ENCODE measurements around the gene ACHE.
"Not testable (repeated sequence)": the region's sequence is repeated elsewhere in the genome, so short reads cannot be mapped to it uniquely, and the experiment has no call there.

The ACHE gene

DNA sequence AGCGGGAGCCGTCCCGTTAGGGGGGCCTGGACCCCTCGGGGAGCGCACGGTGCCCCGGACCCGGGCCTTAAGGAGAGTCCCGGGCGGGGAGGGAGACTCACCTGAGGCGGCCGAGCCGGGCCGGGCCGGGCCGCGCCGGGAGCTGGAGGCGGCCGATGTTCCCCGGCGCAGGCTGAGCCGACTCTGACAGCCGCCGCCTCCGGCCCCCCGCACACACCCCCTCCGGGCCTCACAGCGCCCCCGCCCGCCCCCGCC, at the start of gene ACHE:
ACHE (minus strand) TSS at position 188 of the 255 bp plus-strand sequence. CDS start 1,656 bp downstream, outside the sequence.
- no peak for DNase-seq

DNA sequence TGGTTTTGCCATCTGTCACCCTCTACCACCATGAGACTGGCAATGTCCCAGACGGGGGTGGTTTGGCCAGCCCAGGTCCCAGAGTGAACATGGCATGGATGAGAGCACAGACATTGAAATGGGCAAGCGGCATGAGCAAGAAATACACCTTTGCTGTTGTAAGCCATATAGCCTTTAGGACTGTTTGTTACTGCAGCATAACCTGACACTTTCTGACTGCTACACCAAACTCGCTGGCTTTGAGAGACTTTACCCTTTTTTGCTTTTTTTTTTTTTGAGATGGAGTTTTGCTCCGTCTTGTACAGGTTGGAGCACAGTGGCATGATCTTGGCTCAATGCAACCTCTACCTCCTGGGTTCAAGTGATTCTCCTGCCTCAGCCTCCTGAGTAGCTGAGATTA, 48.5 kb upstream of the ACHE start:
- no peak for DNase-seq

DNA sequence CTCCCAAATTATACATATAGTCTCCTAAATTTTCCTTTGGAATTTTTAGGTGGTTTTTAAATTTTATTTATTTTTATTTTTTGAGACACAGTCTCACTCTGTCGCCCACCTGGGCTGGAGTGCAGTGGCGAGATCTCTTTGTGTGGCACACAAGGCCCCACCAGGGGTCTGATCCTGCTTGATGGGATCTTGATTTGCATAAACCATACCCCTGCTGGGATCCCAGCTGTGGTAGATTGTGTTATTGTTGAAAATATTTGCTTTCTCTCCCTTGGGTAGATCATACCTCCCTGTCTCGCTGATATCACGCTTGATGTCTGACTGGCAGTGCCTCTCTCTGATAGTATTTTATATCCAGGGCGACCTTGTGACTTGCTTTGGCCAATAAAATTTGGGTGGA, 48.0 kb upstream of the ACHE start:
- peak; percentile 97 for DNase-seq

DNA sequence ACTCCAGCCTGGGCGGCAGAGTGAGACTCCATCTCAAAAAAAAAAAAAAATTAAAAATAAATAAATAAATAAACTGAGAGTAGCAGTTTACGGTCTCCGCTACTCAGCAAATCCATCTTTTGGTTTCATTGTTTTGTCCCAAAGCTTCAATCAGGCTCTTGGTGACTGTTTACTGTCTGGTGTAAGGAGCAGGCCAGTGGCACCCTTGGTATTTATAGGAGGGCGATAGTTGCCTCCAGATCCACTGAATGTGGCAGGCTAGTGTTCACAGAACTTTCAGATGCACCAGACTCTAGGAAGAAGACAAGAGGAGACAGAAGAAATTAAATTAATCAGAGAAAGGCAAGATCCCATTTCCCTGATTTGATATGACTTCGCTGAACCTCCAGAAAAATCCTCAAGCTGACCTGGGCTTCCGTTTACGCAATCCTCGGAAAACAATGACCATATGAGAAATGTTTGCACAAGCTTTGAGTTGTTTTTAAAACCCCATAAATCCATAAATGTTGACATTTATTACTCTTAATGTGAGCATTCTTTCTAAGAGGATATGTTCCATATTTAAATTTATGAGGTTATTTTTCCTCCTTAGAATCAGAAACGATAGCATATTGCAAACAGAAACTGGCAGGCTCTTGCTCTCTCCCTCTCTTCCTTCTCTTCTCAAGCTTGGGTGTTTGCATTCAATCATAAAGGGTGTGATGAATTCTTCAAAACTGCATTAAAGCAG, 46.5 kb upstream of the ACHE start:
- no peak for DNase-seq

DNA sequence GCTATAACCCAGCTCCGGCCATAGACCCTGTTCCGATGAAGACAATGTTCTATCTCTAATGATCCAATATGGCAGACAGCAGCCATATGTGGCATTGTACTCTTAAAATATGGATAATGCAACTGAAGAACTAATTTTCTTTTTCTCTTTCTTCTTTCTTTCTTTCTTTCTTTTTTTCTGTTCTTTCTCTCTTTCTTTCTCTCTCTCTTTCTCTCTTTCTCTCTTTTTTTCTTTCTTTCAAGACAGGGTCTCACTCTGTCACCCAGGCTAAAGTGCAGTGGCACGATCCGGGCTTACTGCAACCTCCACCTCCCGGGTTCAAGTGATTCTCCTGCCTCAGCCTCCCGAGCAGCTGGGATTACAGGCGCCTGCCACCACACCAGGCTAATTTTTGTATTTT, 40.5 kb upstream of the ACHE start:
- DNase-seq = not testable (repeated sequence)

DNA sequence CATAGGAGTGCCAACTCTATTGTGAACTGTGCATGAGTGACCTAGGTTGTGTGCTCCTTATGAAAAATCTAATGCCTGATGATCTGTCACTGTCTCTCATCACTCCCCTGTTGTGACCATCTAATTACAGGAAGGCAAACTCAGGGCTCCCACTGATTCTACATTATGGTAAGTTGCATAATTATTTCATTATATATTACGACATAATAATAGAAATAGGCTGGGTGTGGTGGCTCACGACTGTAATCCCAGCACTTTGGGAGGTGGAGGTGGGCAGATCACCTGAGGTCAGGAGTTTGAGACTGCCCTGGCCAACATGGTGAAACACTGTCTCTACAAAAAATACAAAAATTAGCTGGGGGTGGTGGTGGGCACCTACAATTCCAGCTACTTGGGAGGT, 39.7 kb upstream of the ACHE start:
- not testable (repeated sequence) for DNase-seq

GRCh38 chr7:100933734-100934133, 38.0 kb upstream of the ACHE start:
- DNase-seq = no peak

DNA sequence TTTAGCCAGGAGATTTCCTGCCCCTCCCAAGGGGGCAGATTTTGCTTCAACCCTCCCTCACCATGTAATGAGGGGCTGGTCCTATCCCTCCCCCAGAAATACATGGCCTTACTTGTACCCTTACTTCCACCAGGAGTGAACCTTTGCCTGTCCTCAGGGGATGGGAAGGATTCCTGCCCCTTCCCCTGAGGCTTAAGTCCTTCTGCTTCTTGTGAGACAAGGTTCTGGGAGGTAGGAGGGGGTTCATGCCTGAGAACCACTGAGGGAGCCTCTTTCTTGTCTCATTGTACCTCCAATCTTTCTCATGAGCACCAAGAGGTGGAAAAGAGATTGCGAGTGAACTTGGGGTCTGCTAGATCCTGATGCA, 34.1 kb upstream of the ACHE start:
- no peak for DNase-seq

- not testable (repeated sequence) for DNase-seq
Observed at GRCh38 chr7:100923616-100924015, 27.9 kb upstream of the ACHE start.

DNA sequence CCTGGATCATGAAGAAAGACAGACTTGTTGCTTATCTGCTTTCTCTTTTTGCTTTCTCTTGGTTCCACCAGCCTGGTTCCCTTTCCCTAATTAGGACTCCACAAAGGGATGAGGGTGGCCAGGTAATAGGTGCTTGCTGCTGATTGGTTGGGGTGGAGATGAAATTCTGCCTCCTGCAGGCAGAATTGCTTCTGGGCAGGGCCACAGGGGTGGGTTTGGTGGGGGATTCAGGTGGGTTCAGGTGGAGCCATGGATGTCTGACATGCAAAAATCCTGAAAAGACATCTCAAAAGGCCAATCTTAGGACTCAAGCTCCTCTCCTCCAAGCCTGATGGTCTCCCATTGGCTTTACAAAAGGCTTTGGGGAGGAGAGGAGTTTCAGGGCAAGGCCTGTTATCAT, 25.4 kb upstream of the ACHE start:
- no peak for DNase-seq

GRCh38 chr7:100919779-100920437, 24.2 kb upstream of the ACHE start:
- DNase-seq = not testable (repeated sequence)

- not testable (repeated sequence) for DNase-seq
Observed at GRCh38 chr7:100919335-100919734, 23.6 kb upstream of the ACHE start.

- DNase-seq = no peak
Observed at GRCh38 chr7:100914879-100915447, 19.3 kb upstream of the ACHE start.

DNA sequence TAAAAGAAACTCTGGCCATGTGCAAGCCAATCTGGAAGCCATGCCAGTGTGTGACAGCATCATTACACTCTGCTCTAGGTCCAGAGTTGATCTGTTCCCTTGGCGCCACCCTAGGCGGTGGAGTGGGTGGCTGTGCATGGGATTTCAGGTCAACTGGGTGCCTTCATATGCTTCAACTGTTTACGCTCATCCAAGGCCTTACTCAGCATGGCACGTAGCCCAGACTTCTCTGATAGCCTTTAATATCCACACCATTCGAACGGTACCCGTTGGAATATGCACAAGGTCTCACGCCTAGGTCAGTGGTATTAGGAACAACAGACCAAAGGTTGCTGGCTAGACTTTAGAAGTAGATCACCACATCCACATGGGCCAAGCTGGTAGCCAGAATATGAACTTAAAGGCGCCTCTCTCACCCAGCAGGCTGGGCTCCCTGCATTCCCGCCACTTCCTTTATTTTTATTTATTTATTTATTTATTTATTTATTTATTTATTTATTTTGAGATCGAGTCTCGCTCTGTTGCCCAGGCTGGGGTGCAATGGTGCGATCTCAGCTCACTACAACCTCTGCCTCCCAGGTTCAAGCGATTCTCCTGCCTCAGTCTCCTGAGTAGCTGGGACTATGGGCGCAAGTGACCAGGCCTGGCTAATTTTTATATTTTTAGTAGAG, 18.7 kb upstream of the ACHE start:
- no peak for DNase-seq

DNA sequence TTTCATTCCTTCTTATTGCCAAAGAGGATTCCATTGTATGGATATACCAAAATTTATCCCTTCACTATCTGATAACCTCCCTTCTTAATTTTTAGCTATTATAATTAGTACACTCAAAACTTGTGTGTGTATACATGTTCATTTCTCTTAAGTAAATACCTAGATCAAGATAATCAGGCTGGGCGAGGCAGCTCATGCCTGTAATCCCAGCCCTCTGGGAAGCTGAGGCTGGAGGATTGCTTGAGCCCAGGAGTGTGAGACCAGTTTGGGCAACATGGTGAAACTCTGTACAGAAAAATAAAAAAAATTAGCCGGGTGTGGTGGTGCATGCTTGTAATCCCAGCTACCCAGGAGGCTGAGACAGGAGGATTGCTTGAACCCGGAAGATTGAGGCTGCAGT, 15.8 kb upstream of the ACHE start:
- DNase-seq = no peak

DNA sequence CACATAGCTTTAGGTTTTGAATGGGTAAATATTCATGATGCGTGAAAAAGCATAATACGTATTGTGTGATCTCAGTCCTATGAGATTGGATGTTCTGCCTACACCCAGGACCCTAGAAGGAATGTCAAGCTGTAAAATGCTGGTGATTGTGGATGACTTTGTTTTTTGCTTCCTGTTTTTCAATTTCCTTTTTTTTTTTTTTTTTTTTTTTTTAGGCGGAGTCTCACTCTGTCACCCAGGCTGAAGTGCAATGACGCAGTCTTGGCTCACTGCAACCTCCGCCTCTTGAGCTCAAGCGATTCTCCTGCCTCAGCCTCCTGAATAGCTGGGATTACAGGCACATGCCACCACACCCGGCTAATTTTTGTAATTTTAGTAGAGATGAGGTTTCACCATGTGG, 14.8 kb upstream of the ACHE start:
- not testable (repeated sequence) for DNase-seq

DNA sequence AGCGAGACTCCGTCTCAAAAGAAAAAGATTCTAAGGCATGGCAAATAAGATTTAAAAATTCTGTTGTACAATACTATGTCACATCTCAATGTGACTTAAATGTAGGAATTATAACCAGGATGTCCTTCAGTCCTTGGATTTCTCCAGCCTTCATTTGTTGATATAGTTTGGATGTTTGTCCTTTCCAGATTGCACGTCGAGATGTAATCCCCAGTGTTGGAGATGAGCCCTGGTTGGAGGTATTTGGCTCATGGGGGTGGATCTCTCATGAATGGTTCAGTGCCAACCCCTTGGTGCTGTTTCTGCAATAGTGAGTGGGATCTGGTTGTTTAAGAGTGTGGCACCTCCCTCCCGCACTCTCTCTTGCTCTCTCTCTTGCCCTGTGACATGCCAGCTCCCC, 12.8 kb upstream of the ACHE start:
- DNase-seq = no peak

DNA sequence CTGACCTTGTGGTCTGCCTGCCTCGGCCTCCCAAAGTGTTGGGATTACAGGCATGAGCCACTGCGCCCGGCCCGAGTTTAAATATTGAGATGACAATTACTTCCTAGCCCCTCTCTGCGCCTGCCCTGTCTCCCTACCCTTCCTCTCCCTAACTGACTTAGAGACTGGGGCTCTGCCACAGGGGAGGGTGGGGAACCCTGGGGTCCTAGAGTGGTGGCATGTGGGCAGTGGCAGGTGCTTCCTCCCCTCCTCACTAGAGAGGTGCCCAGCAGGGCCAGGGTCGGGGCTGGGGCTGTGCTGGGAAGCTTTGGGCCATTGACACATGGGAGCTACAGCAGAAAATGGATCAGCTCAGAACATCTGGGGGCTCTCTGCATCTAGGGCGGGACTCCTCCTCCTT, 7.0 kb upstream of the ACHE start:
- no peak for DNase-seq

DNA sequence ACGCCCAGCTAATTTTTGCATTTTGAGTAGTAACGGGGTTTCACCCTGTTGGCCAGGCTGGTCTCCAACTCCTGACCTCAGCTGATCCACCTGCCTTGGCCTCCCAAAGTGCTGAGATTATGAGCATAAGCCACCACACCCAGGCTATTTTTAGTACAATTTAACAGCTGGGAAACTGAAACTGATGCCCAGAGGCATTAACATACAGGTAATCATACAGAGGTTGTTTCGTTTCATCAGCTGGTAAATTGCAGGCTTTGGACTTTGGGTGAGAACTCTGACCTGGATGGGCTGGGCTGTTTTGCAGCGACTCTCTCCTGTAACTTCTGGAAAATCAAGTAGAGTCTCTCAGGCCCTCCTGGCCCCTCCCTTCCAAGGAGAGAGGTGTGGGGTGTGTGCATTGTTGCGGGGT, 6.2 kb upstream of the ACHE start:
- no peak for DNase-seq

GRCh38 chr7:100900978-100901377, 5.3 kb upstream of the ACHE start:
- no peak for DNase-seq

GRCh38 chr7:100899432-100899831, 3.7 kb upstream of the ACHE start:
- DNase-seq = no peak

DNA sequence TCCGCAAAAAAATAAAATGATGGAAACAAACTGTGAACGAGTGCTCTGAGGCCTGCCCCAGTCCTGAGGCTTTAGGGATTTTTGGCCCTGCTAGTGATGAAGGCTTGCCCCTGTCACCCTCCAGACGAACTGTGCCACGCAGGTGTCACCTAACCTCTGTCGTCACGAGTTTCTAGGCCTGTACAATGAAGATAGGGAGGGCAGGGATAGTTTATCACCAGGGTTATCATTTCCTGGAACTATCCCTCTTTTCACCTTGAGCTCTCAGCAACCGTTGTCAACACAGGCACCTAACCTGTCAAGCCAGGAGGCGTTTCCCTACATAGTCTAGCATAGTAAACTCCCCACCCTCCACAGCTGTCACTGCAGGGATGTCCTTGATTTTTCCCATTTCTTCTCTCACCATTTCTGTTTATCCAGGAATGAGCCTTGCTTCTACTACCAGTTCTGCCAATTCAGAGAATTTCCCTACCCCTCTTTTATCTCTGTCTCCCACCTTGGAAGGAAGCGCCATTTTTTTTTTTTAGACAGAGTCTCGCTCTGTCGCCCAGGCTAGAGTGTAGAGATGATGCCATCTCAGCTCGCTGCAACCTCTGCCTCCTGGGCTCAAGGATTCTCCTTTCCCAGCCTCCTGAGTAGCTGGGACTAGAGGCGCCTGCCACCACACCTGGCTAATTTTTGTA, 2.2 kb upstream of the ACHE start:
- peak; percentile 68 for DNase-seq
